ENCODE results near the gene CSNK1A1.

Gene CSNK1A1

DNA sequence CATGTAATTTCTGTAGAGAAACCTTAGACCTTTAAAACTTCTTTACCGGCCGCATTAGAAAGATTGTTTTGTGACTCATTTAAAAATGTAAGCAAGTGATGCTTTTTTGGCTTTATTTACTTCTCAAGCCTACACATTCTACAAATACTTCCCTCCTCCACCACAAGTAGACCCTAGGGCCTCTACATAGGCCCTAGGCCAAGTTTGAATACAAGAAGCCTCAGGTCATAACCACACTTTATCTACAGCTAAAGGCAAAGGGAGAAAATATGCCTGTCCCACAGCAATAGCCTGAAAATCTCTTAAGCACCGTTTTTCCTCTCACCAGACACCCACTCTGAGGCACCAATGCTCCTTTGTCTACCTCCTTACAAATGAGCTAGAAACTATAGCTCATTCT lies 53.9 kb downstream of the CSNK1A1 start:
- DNase-seq (ENCODE audit: insufficient read length, low spot score) (no peak), FAIRE-seq (no peak)
- TF ChIP-seq TAF1 (IDR thresholded peaks at IDR 0.05; ENCODE audit: low read depth, low read length) (no peak), PAX5 (IDR thresholded peaks at IDR 0.05; ENCODE audit: insufficient read depth, low read length, severe bottlenecking) (no peak), POU2F2 (IDR thresholded peaks at IDR 0.05; ENCODE audit: low read depth, low read length) (no peak), SPI1 (IDR thresholded peaks at IDR 0.05; ENCODE audit: low read depth, low read length) (no peak), POLR2A (IDR thresholded peaks at IDR 0.05; ENCODE audit: low read depth, low read length) (no peak), POLR2AphosphoS5 (IDR thresholded peaks at IDR 0.05; ENCODE audit: low read depth, low read length) (no peak)

DNA sequence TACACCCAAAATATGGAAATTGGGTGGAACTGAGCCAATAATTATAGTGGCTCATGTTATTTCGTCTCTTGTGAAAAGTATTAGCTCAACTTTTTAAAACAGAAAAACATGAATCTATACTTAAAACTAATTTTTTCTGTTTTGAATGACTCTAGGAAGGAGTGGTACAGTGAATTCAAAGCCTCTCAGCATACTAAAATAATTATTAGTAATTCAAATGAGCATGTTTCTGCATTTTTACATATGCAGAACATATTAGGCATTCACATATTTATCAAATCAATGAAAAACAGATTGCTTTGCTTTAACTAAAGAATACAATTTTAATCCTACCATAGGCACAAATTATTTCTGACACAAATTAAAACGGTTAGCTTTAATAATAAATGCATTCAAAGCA lies 54.3 kb downstream of the CSNK1A1 start:
- FAIRE-seq (no peak), DNase-seq (ENCODE audit: insufficient read length, low spot score) (no peak)
- no peak for TF ChIP-seq TAF1 (IDR thresholded peaks at IDR 0.05; ENCODE audit: low read depth, low read length)
- TF ChIP-seq PAX5 (IDR thresholded peaks at IDR 0.05; ENCODE audit: insufficient read depth, low read length, severe bottlenecking), result no peak
- no peak for TF ChIP-seq POU2F2 (IDR thresholded peaks at IDR 0.05; ENCODE audit: low read depth, low read length)
- TF ChIP-seq SPI1 (IDR thresholded peaks at IDR 0.05; ENCODE audit: low read depth, low read length), result no peak
- TF ChIP-seq POLR2AphosphoS5 (IDR thresholded peaks at IDR 0.05; ENCODE audit: low read depth, low read length), result no peak
- no peak for TF ChIP-seq POLR2A (IDR thresholded peaks at IDR 0.05; ENCODE audit: low read depth, low read length)

- no peak for FAIRE-seq
- DNase-seq (ENCODE audit: insufficient read length, low spot score), result no peak
- no peak for TF ChIP-seq TAF1 (IDR thresholded peaks at IDR 0.05; ENCODE audit: low read depth, low read length)
- no peak for TF ChIP-seq POLR2AphosphoS5 (IDR thresholded peaks at IDR 0.05; ENCODE audit: low read depth, low read length)
- no peak for TF ChIP-seq PAX5 (IDR thresholded peaks at IDR 0.05; ENCODE audit: insufficient read depth, low read length, severe bottlenecking)
- TF ChIP-seq SPI1 (IDR thresholded peaks at IDR 0.05; ENCODE audit: low read depth, low read length), result no peak
- no peak for TF ChIP-seq POU2F2 (IDR thresholded peaks at IDR 0.05; ENCODE audit: low read depth, low read length)
- no peak for TF ChIP-seq POLR2A (IDR thresholded peaks at IDR 0.05; ENCODE audit: low read depth, low read length)
These were observed 55.1 kb downstream of the CSNK1A1 start for GRCh38 chr5:149496166-149496565.

GRCh38 chr5:149495673-149496072 lies 55.6 kb downstream of the CSNK1A1 start:
- FAIRE-seq (no peak), DNase-seq (ENCODE audit: insufficient read length, low spot score) (no peak)
- no peak for TF ChIP-seq POLR2AphosphoS5 (IDR thresholded peaks at IDR 0.05; ENCODE audit: low read depth, low read length)
- TF ChIP-seq SPI1 (IDR thresholded peaks at IDR 0.05; ENCODE audit: low read depth, low read length), result no peak
- TF ChIP-seq POU2F2 (IDR thresholded peaks at IDR 0.05; ENCODE audit: low read depth, low read length), result no peak
- TF ChIP-seq POLR2A (IDR thresholded peaks at IDR 0.05; ENCODE audit: low read depth, low read length), result no peak
- TF ChIP-seq TAF1 (IDR thresholded peaks at IDR 0.05; ENCODE audit: low read depth, low read length), result no peak
- TF ChIP-seq PAX5 (IDR thresholded peaks at IDR 0.05; ENCODE audit: insufficient read depth, low read length, severe bottlenecking), result no peak

GRCh38 chr5:149493316-149493715 lies 57.9 kb downstream of the CSNK1A1 start:
- TF ChIP-seq PAX5 (IDR thresholded peaks at IDR 0.05; ENCODE audit: insufficient read depth, low read length, severe bottlenecking), result no peak
- no peak for TF ChIP-seq TAF1 (IDR thresholded peaks at IDR 0.05; ENCODE audit: low read depth, low read length)
- no peak for TF ChIP-seq POLR2AphosphoS5 (IDR thresholded peaks at IDR 0.05; ENCODE audit: low read depth, low read length)
- no peak for TF ChIP-seq POLR2A (IDR thresholded peaks at IDR 0.05; ENCODE audit: low read depth, low read length)
- no peak for TF ChIP-seq SPI1 (IDR thresholded peaks at IDR 0.05; ENCODE audit: low read depth, low read length)
- TF ChIP-seq POU2F2 (IDR thresholded peaks at IDR 0.05; ENCODE audit: low read depth, low read length), result no peak
- no peak for FAIRE-seq
- DNase-seq (ENCODE audit: insufficient read length, low spot score), result no peak

DNA sequence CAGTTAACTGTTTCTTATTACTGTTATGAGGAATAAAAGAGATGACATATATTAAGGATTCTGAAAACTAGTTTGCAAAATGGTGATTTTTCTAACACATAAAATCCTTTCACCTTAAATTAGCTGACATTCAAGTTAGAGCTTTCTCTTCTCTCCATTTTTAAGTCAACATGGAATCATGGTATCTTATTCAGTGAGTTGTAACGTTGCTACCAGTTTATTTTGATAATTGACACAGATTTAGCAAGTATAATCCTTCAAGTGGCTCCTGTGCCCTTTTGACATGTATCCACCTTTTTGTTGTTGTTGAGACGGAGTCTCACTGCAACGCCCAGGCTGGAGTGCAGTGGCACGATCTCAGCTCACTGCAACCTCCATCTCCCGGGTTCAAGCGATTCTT lies 58.5 kb downstream of the CSNK1A1 start:
- no peak for FAIRE-seq
- DNase-seq (ENCODE audit: insufficient read length, low spot score), result no peak
- TF ChIP-seq POU2F2 (IDR thresholded peaks at IDR 0.05; ENCODE audit: low read depth, low read length), result no peak

DNA sequence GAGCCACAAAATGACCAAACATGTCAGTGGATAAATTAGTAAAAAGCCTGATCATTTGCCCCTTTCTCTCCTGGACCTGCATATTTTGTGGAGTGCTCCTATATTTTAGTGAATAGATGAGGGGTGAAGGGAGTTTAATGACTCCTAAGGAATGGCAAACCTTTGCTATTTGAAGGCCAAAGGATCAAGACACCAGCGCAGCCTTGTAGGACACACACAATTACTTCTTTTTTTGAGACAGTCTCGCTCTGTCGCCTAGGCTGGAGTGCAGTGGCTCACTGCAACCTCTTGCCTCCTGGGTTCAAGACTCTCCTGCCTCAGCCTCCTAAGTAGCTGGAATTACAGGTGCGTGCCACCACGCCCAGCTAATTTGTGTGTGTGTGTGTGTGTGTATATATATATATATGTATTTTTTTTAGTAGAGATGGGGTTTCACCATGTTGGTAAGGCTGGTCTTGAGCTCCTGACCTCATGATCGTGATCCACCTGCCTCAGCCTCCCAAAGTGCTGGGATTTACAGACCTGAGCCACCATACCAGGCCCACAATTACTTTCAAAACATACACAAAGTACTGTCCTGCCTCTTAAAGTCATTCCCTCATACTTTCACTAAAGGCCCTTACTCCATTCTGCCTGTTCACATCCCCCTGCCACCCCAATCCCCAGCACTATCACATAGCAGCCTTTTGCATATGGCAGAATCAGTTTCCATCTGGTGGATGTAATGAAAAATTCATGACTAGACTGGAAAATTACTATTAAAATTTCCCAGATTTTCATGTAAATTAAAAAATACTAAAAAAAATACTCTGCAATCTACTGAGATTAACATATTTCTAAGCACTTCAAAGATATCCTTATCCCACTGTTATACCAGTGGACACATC lies 60.4 kb downstream of the CSNK1A1 start:
- no peak for TF ChIP-seq POU2F2 (IDR thresholded peaks at IDR 0.05; ENCODE audit: low read depth, low read length)
- TF ChIP-seq POLR2A (IDR thresholded peaks at IDR 0.05; ENCODE audit: low read depth, low read length), result peak; percentile 60
- no peak for TF ChIP-seq SPI1 (IDR thresholded peaks at IDR 0.05; ENCODE audit: low read depth, low read length)
- TF ChIP-seq POLR2AphosphoS5 (IDR thresholded peaks at IDR 0.05; ENCODE audit: low read depth, low read length), result peak; percentile 61; the same call in 1 of the 2 replicates
- no peak for DNase-seq (ENCODE audit: insufficient read length, low spot score)
- no peak for FAIRE-seq

DNA sequence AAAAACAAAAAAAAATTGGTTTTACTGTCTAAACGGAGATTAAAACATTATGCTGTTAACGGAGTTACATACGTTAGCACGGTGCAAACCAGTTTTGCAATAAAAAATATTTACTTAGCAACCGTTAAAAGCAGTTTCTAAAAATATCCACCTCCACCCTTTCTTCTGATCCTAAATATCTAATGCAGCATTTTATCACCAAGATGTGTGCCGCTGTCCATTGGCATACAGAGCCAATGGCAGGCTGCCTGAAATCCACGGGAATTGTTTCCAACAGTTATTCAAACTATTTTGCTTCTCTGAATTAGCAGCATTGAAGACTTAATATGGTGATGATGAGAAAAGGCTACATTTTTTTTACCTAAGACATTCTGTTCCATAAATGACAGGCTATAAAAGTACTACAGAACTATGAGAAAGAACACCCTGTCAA lies 61.6 kb downstream of the CSNK1A1 start:
- no peak for FAIRE-seq
- DNase-seq (ENCODE audit: insufficient read length, low spot score), result no peak
- TF ChIP-seq POLR2A (IDR thresholded peaks at IDR 0.05; ENCODE audit: low read depth, low read length), result no peak

DNA sequence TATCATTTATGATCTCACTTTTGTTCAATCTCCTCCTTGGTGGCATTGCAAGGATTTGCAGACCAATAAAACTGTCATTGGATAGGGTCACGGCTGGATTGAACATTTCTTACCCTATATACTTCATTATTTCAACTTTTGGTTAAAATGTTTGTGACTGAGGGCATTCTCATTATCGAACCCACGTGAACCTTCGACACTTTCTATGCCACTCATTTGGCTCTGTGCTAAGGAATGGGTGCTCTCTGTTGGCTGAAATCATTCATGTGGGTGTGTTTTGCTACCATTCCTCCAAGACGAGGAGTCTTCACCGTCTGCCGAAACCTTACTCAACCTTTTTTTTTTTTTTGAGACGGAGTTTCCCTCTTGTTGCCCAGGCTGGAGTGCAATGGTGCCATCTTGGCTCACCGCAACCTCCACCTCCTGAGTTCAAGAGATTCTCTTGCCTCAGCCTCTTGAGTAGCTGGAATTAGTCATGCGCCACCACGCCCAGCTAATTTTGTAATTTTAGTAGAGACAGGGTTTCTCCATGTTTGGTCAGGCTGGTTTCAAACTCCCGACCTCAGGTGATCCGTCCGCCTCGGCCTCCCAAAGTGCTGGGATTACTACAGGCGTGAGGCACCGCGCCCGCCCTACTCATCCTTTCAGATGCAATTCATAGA lies 62.5 kb downstream of the CSNK1A1 start:
- FAIRE-seq (no peak), DNase-seq (ENCODE audit: insufficient read length, low spot score) (no peak)
- TF ChIP-seq POLR2A (IDR thresholded peaks at IDR 0.05; ENCODE audit: low read depth, low read length), result no peak
- TF ChIP-seq TAF1 (IDR thresholded peaks at IDR 0.05; ENCODE audit: low read depth, low read length), result no peak
- no peak for TF ChIP-seq SPI1 (IDR thresholded peaks at IDR 0.05; ENCODE audit: low read depth, low read length)
- no peak for TF ChIP-seq POU2F2 (IDR thresholded peaks at IDR 0.05; ENCODE audit: low read depth, low read length)
- no peak for TF ChIP-seq PAX5 (IDR thresholded peaks at IDR 0.05; ENCODE audit: insufficient read depth, low read length, severe bottlenecking)
- TF ChIP-seq POLR2AphosphoS5 (IDR thresholded peaks at IDR 0.05; ENCODE audit: low read depth, low read length), result no peak

GRCh38 chr5:149487672-149488071 lies 63.6 kb downstream of the CSNK1A1 start:
- TF ChIP-seq PAX5 (IDR thresholded peaks at IDR 0.05; ENCODE audit: insufficient read depth, low read length, severe bottlenecking), result no peak
- DNase-seq (ENCODE audit: insufficient read length, low spot score), result no peak
- no peak for FAIRE-seq

Data from GM12891 (cell line).